SK-N-SH (cell line): ENCODE data around the gene C1QL1. TPM values are rescaled to one million over a fixed set of nuclear protein-coding genes. Genes with fewer than 3 reads are reported as not detected.

Experiments used
- CTCF ChIA-PET: fragments of 300-600, 350-600 bp; formaldehyde crosslinking; extraction: SDS; loops from one replicate; lab custom pipeline; 2021; lab: Yijun Ruan, JAX
- POLR2A ChIA-PET: fragments of 350-600 bp; sonication (Branson Sonifier 250); formaldehyde crosslinking; extraction: SDS; loops from one replicate; lab custom pipeline; 2020; ENCODE audit warnings: antibody characterized with exemption, inconsistent platforms; lab: Yijun Ruan, JAX
- DNase-seq: peaks from one replicate; pipeline ENCODE4 v3.0.0; 2012
- H2AFZ ChIP-seq: fragments of 200-600 bp; sonication (generic); 2 replicates; pipeline ENCODE4 v1.8.1; 2016; ENCODE audit warnings: antibody characterized with exemption, mild to moderate bottlenecking, low read depth
- H3F3A ChIP-seq: fragments of 200-600 bp; sonication (generic); replicated peaks from 2 replicates; pipeline ENCODE3; 2016; ENCODE audit warnings: antibody characterized with exemption, mild to moderate bottlenecking; ENCODE audit not compliant: insufficient read depth
- H3K27ac ChIP-seq, 2 experiments: fragments of 200-500 bp in 1 of 2; fragments of 200-600 bp in 1 of 2; sonication (Bioruptor generic) in 1 of 2; sonication (generic), shearing (Covaris generic) in 1 of 2; 2 replicates each; pipeline versions ENCODE4 v1.5.1 to v1.6.1; 2014 to 2016; ENCODE audit warnings: low read depth in 2 of 2, inconsistent platforms in 1 of 2, low read length in 1 of 2, mild to moderate bottlenecking in 1 of 2, mixed read lengths in 1 of 2
- H3K27me3 ChIP-seq: fragments of 200-600 bp; sonication (generic), shearing (Covaris generic); 2 replicates; pipeline ENCODE4 v1.6.1; 2016; ENCODE audit warnings: mixed run types; ENCODE audit not compliant: insufficient read depth
- H3K36me3 ChIP-seq, 2 experiments: fragments of 200-500 bp in 1 of 2; fragments of 200-600 bp in 1 of 2; sonication (Bioruptor generic) in 1 of 2; sonication (generic) in 1 of 2; replicated peaks in 1 of 2; 2 replicates each; pipeline versions ENCODE3 to v1.5.1; 2014 to 2016; ENCODE audit warnings: low read length in 1 of 2, mild to moderate bottlenecking in 1 of 2; ENCODE audit not compliant: insufficient read depth in 2 of 2, control insufficient read depth in 1 of 2
- H3K4me1 ChIP-seq, 2 experiments: fragments of 200-500 bp in 1 of 2; fragments of 200-600 bp in 1 of 2; sonication (Bioruptor generic) in 1 of 2; sonication (generic), shearing (Covaris generic) in 1 of 2; 2 replicates each; pipeline versions ENCODE4 v1.5.1 to v1.6.1; 2014 to 2016; ENCODE audit warnings: low read depth in 1 of 2, low read length in 1 of 2, mixed run types in 1 of 2; ENCODE audit not compliant: insufficient read depth in 2 of 2, control insufficient read depth in 1 of 2
- H3K4me2 ChIP-seq: fragments of 200-600 bp; sonication (generic), shearing (Covaris generic); 2 replicates; pipeline ENCODE4 v1.6.1; 2017; ENCODE audit warnings: mixed run types
- H3K4me3 ChIP-seq, 2 experiments: fragments of 200-500 bp in 1 of 2; fragments of 200-600 bp in 1 of 2; sonication (Bioruptor generic) in 1 of 2; sonication (generic), shearing (Covaris generic) in 1 of 2; 2 replicates each; pipeline versions ENCODE4 v1.5.1 to v1.8.1; 2014 to 2016; ENCODE audit warnings: low read depth in 2 of 2, inconsistent platforms in 1 of 2, low read length in 1 of 2, mild to moderate bottlenecking in 1 of 2, mixed read lengths in 1 of 2, moderate library complexity in 1 of 2
- H3K79me2 ChIP-seq: fragments of 200-600 bp; sonication (generic); 2 replicates; pipeline ENCODE4 v1.8.1; 2017; ENCODE audit warnings: mild to moderate bottlenecking; ENCODE audit not compliant: insufficient read depth
- H3K9ac ChIP-seq: fragments of 200-600 bp; sonication (generic); 2 replicates; pipeline ENCODE4 v1.6.1; 2017; ENCODE audit warnings: mixed run types
- H3K9me2 ChIP-seq: fragments of 200-600 bp; sonication (generic); 2 replicates; pipeline ENCODE4 v1.6.1; 2017; ENCODE audit warnings: mixed run types
- H3K9me3 ChIP-seq: fragments of 200-600 bp; sonication (generic); 2 replicates; pipeline ENCODE4 v1.6.1; 2017; ENCODE audit warnings: mixed run types, mild to moderate bottlenecking, moderate library complexity
- H4K20me1 ChIP-seq: fragments of 200-600 bp; sonication (generic); 2 replicates; pipeline ENCODE4 v1.6.1; 2017; ENCODE audit warnings: mild to moderate bottlenecking, mixed run types; ENCODE audit not compliant: insufficient read depth
- CHD2 ChIP-seq: fragments of 150-350 bp; IDR thresholded peaks from 2 replicates; pipeline ENCODE4 v1.6.1; 2018; ENCODE audit warnings: low read length; ENCODE audit not compliant: partially characterized antibody
- EZH2phosphoT487 ChIP-seq: fragments of 200-600 bp; sonication (generic); IDR thresholded peaks from 2 replicates; pipeline ENCODE4 v1.6.1; 2017; ENCODE audit warnings: low read depth, mixed run types, mild to moderate bottlenecking, antibody characterized with exemption, moderate library complexity, borderline replicate concordance
- FOXJ3 ChIP-seq: sonication (generic); formaldehyde crosslinking; IDR thresholded peaks from 2 replicates; pipeline ENCODE4 v1.5.1; 2020; ENCODE audit warnings: mild to moderate bottlenecking, missing genetic modification reagents
- GATA2 ChIP-seq: sonication (generic); formaldehyde crosslinking; IDR thresholded peaks from 2 replicates; pipeline ENCODE4 v1.5.0; 2020; ENCODE audit warnings: mild to moderate bottlenecking, missing genetic modification reagents
- NFIC ChIP-seq: IDR thresholded peaks from 2 replicates; pipeline ENCODE4 v1.4.0; 2012; ENCODE audit warnings: borderline replicate concordance
- POLR2AphosphoS5 ChIP-seq: IDR thresholded peaks from 2 replicates; pipeline ENCODE4 v1.6.1; 2012; ENCODE audit warnings: low read depth, low read length
- RXRA ChIP-seq: IDR thresholded peaks from 2 replicates; pipeline ENCODE4 v1.4.0; 2012; ENCODE audit warnings: low read depth, mild to moderate bottlenecking, borderline replicate concordance
- SIN3A ChIP-seq: IDR thresholded peaks from 2 replicates; pipeline ENCODE4 v1.6.1; 2012; ENCODE audit warnings: low read depth, mild to moderate bottlenecking, low read length, moderate library complexity, borderline replicate concordance
- SMC3 ChIP-seq: IDR thresholded peaks from 2 replicates; pipeline ENCODE4 v1.6.1; 2012; ENCODE audit warnings: low read depth, low read length, improper control_type of control experiment
- TCF12 ChIP-seq: IDR thresholded peaks from 2 replicates; pipeline ENCODE4 v1.4.0; 2012
- TEAD4 ChIP-seq: IDR thresholded peaks from 2 replicates; pipeline ENCODE4 v1.4.0; 2012; ENCODE audit warnings: mild to moderate bottlenecking, borderline replicate concordance; ENCODE audit not compliant: insufficient read depth
- WGBS: methylation state at CpG from one replicate; pipeline ENCODE4 v1.1.6; 2017; ENCODE audit warnings: low lambda C conversion rate; 5-methylcytosine and 5-hydroxymethylcytosine counted together
- polyA plus RNA-seq, 3 experiments: library from polyadenylated mRNA; depleted of rRNA; stranded (reverse); fragments of >200 nt; gene quantifications; 2 replicates each; pipeline ENCODE4 v1.2.3, GENCODE V29; 2012
- TF ChIP-seq, protein P1 (sequence below): fragments of 200-600 bp; sonication (generic); IDR thresholded peaks from 2 replicates; pipeline ENCODE4 v1.6.1; 2017; ENCODE audit warnings: antibody characterized with exemption, mild to moderate bottlenecking, moderate library complexity
- TF ChIP-seq, protein P2 (sequence below): IDR thresholded peaks from 2 replicates; pipeline ENCODE4 v1.4.0; 2012; ENCODE audit warnings: low read depth, borderline replicate concordance
- TF ChIP-seq, protein P3 (sequence below): IDR thresholded peaks from 2 replicates; pipeline ENCODE4 v1.4.0; 2012; ENCODE audit warnings: low read depth, borderline replicate concordance
- TF ChIP-seq, protein P4 (sequence below): IDR thresholded peaks from 2 replicates; pipeline ENCODE4 v1.4.0; 2012; ENCODE audit warnings: low read depth

Gene C1QL1
- polyA plus RNA-seq, 1 of the 3 experiments (the other 2 are of a cell fraction) = 11.9 TPM

DNA sequence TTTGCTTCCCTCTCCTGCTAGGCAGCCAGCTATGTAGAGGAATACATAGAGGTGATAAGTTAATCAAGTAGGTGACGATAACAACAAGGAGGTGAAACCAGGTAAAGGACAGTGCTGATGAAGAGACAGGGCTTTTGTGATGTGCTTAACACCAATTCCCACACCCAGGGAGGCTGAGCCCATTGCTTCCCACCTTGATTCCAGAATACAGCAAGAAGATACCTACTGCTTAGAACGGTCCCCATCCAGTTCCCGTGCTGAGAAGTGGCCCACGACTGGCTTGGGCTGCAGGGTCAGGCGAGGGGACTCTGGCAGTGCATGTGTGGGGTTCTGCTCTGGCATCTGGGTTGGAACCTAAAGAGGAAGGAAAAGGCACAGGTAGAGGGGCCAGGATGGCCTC is 36.7 kb downstream of the C1QL1 start:
- TF ChIP-seq RXRA (no peak), SIN3A (no peak), SMC3 (no peak), NFIC (no peak), TCF12 (no peak), CHD2 (no peak), POLR2AphosphoS5 (no peak), EZH2phosphoT487 (no peak)
- TF ChIP-seq, protein P1, sequence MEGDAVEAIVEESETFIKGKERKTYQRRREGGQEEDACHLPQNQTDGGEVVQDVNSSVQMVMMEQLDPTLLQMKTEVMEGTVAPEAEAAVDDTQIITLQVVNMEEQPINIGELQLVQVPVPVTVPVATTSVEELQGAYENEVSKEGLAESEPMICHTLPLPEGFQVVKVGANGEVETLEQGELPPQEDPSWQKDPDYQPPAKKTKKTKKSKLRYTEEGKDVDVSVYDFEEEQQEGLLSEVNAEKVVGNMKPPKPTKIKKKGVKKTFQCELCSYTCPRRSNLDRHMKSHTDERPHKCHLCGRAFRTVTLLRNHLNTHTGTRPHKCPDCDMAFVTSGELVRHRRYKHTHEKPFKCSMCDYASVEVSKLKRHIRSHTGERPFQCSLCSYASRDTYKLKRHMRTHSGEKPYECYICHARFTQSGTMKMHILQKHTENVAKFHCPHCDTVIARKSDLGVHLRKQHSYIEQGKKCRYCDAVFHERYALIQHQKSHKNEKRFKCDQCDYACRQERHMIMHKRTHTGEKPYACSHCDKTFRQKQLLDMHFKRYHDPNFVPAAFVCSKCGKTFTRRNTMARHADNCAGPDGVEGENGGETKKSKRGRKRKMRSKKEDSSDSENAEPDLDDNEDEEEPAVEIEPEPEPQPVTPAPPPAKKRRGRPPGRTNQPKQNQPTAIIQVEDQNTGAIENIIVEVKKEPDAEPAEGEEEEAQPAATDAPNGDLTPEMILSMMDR = no peak
- TF ChIP-seq, protein P2, sequence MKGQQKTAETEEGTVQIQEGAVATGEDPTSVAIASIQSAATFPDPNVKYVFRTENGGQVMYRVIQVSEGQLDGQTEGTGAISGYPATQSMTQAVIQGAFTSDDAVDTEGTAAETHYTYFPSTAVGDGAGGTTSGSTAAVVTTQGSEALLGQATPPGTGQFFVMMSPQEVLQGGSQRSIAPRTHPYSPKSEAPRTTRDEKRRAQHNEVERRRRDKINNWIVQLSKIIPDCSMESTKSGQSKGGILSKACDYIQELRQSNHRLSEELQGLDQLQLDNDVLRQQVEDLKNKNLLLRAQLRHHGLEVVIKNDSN = no peak
- no peaks in the 10 kb centered on the region for H3K9me2 ChIP-seq
- no peaks in the 10 kb centered on the region for H3K27me3 ChIP-seq
- ChIA-PET POLR2A (interaction anchor here (0.8 to 1.4 kb wide), 3 partner anchors 11 to 49 kb away, joined by 3 to 4 read pairs (median 3); no protein-coding TSS in a partner anchor), CTCF (interaction anchor here (1.0 to 17.2 kb wide), 6 partner anchors 9 to 204 kb away, joined by 3 to 433 read pairs (median 8); partner anchors contain the start of gene ACBD4)
- 100% methylated on average over 5 of the region's 5 CpGs for WGBS
- no peak overlapping the region for H2AFZ ChIP-seq
- peaks cover 10% of the 10 kb centered on the region; the same call in 1 of the 2 replicates for H3K79me2 ChIP-seq
- H3K9me3 ChIP-seq = no peaks in the 10 kb centered on the region
- peak; percentile 16 for DNase-seq
- peaks cover 3% of the 10 kb centered on the region for H3F3A ChIP-seq
- peaks cover 0 to 21% of the 10 kb centered on the region in 2 experiments; a peak in 1 of 4 replicates for H3K4me1 ChIP-seq
- H4K20me1 ChIP-seq = no peaks in the 10 kb centered on the region; the same call in 1 of the 2 replicates
- H3K9ac ChIP-seq = no peak overlapping the region
- peak overlapping the region in 1 of 2 experiments; percentile 81; a peak in 2 of 4 replicates for H3K27ac ChIP-seq
- H3K4me2 ChIP-seq = no peak overlapping the region
- H3K4me3 ChIP-seq = no peak overlapping the region
- peaks cover 7 to 55% of the 10 kb centered on the region in 2 experiments for H3K36me3 ChIP-seq

DNA sequence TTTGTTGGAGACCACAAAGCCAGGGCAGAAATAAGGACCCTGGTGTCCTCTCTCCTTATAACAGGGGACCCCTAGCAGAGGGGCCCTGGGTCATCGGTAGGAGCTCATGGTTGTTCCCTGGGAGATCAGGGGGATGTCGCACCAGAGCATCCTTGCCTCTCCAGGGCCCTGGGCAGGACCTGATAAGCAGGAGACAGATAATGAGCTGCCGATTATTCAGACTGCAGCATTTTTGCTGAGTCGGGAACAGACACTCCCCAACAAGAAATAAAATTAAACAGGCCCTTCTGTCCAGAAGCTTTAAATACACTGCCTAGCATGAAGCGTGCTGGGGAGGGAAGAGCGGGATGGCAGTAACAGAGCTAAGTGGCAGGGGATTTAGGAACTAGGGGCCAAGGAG is 37.4 kb downstream of the C1QL1 start:
- no peaks in the 10 kb centered on the region for H3K9me2 ChIP-seq
- POLR2A ChIA-PET = interaction anchor here (0.7 to 1.4 kb wide), 3 partner anchors 10 to 31 kb away, joined by 3 to 4 read pairs (median 3); no protein-coding TSS in a partner anchor
- H3K27me3 ChIP-seq = no peaks in the 10 kb centered on the region
- H3K79me2 ChIP-seq = peaks cover 3% of the 10 kb centered on the region; the same call in 1 of the 2 replicates
- peak overlapping the region in 1 of 2 experiments; percentile 81; a peak in 2 of 4 replicates for H3K27ac ChIP-seq
- no peak overlapping the region for H3K9ac ChIP-seq
- peak; percentile 65 for DNase-seq
- TF ChIP-seq FOXJ3 = 0 out of 2 replicates have a peak, but pooled peaks have one; percentile 18
- TF ChIP-seq TEAD4 = no peak
- TF ChIP-seq, protein P1 = no peak
- TF ChIP-seq, protein P3, sequence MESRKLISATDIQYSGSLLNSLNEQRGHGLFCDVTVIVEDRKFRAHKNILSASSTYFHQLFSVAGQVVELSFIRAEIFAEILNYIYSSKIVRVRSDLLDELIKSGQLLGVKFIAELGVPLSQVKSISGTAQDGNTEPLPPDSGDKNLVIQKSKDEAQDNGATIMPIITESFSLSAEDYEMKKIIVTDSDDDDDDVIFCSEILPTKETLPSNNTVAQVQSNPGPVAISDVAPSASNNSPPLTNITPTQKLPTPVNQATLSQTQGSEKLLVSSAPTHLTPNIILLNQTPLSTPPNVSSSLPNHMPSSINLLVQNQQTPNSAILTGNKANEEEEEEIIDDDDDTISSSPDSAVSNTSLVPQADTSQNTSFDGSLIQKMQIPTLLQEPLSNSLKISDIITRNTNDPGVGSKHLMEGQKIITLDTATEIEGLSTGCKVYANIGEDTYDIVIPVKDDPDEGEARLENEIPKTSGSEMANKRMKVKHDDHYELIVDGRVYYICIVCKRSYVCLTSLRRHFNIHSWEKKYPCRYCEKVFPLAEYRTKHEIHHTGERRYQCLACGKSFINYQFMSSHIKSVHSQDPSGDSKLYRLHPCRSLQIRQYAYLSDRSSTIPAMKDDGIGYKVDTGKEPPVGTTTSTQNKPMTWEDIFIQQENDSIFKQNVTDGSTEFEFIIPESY = no peak
- peak; percentile 63 for TF ChIP-seq GATA2 (CRISPR knock-in tag)
- TF ChIP-seq, protein P4, sequence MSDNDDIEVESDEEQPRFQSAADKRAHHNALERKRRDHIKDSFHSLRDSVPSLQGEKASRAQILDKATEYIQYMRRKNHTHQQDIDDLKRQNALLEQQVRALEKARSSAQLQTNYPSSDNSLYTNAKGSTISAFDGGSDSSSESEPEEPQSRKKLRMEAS = no peak
- TF ChIP-seq TCF12 = no peak
- TF ChIP-seq, all 33 proteins: peak for 2
- Histone ChIP-seq H3K9me3 (no peaks in the 10 kb centered on the region), H3K4me2 (no peak overlapping the region), H3F3A (peaks cover 7% of the 10 kb centered on the region), H4K20me1 (no peaks in the 10 kb centered on the region), H2AFZ (no peak overlapping the region), H3K4me1 (peaks cover 0 to 21% of the 10 kb centered on the region in 2 experiments; a peak in 1 of 4 replicates), H3K36me3 (peaks cover 7 to 54% of the 10 kb centered on the region in 2 experiments), H3K4me3 (no peak overlapping the region)
- CTCF ChIA-PET = interaction anchor here (0.9 to 17.2 kb wide), 7 partner anchors 10 to 205 kb away, joined by 3 to 433 read pairs (median 6); partner anchors contain the start of gene ACBD4
- WGBS = 76% methylated on average over 6 of the region's 6 CpGs
